Measurements from ENCODE around the gene OLA1. TPM values are rescaled to one million over a fixed set of nuclear protein-coding genes. Genes with fewer than 3 reads are reported as not detected.

OLA1 gene
- total and polyA plus RNA-seq, 9 of the 15 experiments (the other 6 are each of a cell fraction or from before 2014, with no cell fraction given): 208 to 353 (median 225) TPM

- TF ChIP-seq, protein P1, sequence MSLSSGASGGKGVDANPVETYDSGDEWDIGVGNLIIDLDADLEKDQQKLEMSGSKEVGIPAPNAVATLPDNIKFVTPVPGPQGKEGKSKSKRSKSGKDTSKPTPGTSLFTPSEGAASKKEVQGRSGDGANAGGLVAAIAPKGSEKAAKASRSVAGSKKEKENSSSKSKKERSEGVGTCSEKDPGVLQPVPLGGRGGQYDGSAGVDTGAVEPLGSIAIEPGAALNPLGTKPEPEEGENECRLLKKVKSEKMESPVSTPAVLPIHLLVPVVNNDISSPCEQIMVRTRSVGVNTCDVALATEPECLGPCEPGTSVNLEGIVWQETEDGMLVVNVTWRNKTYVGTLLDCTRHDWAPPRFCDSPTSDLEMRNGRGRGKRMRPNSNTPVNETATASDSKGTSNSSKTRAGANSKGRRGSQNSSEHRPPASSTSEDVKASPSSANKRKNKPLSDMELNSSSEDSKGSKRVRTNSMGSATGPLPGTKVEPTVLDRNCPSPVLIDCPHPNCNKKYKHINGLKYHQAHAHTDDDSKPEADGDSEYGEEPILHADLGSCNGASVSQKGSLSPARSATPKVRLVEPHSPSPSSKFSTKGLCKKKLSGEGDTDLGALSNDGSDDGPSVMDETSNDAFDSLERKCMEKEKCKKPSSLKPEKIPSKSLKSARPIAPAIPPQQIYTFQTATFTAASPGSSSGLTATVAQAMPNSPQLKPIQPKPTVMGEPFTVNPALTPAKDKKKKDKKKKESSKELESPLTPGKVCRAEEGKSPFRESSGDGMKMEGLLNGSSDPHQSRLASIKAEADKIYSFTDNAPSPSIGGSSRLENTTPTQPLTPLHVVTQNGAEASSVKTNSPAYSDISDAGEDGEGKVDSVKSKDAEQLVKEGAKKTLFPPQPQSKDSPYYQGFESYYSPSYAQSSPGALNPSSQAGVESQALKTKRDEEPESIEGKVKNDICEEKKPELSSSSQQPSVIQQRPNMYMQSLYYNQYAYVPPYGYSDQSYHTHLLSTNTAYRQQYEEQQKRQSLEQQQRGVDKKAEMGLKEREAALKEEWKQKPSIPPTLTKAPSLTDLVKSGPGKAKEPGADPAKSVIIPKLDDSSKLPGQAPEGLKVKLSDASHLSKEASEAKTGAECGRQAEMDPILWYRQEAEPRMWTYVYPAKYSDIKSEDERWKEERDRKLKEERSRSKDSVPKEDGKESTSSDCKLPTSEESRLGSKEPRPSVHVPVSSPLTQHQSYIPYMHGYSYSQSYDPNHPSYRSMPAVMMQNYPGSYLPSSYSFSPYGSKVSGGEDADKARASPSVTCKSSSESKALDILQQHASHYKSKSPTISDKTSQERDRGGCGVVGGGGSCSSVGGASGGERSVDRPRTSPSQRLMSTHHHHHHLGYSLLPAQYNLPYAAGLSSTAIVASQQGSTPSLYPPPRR (CRISPR knock-in tag; IDR thresholded peaks at IDR 0.05; ENCODE audit: borderline replicate concordance): no peak
- no peak for TF ChIP-seq E2F6 (IDR thresholded peaks at IDR 0.05; ENCODE audit: borderline replicate concordance in 1 of 2, extremely low read depth in 1 of 2, insufficient read depth in 1 of 2, insufficient read length in 1 of 2, low read depth in 1 of 2, low read length in 1 of 2, poor library complexity in 1 of 2, severe bottlenecking in 1 of 2)
- TF ChIP-seq ELF2 (CRISPR knock-in tag; IDR thresholded peaks at IDR 0.05): no peak
- TF ChIP-seq ZNF277 (CRISPR knock-in tag; IDR thresholded peaks at IDR 0.05; ENCODE audit: borderline replicate concordance): no peak
- TF ChIP-seq ZSCAN32 (CRISPR knock-in tag; IDR thresholded peaks at IDR 0.05): no peak
- no peak for TF ChIP-seq NBN (IDR thresholded peaks at IDR 0.05; ENCODE audit: low read depth)
- no peak for TF ChIP-seq ZNF408 (CRISPR knock-in tag; IDR thresholded peaks at IDR 0.05; ENCODE audit: low read depth)
- TF ChIP-seq REST (IDR thresholded peaks at IDR 0.05; ENCODE audit: borderline replicate concordance): peak; percentile 7; the same call in 1 of the 2 replicates
- no peak for TF ChIP-seq REST (CRISPR knock-in tag; IDR thresholded peaks at IDR 0.05; ENCODE audit: low read depth)
- no peak for TF ChIP-seq XRCC5 (IDR thresholded peaks at IDR 0.05; ENCODE audit: low read depth, low read length)
- TF ChIP-seq TAF1 (IDR thresholded peaks at IDR 0.05; ENCODE audit: control insufficient read depth, extremely low read depth, insufficient read depth, low read length, severe bottlenecking): no peak
- peak; percentile 31 to 60; a peak in 2 of 4 replicates for TF ChIP-seq TRIM24 (IDR thresholded peaks at IDR 0.05)
Observed at GRCh38 chr2:174145827-174146226, 102.5 kb downstream of the OLA1 start (continued).

All from K562 (cell line).